HG02885 (cell line): Measurements from ENCODE around the gene NDUFAB1.
"Not testable (repeated sequence)": the region's sequence is repeated elsewhere in the genome, so short reads cannot be mapped to it uniquely, and the experiment has no call there.

Experiments used
- ATAC-seq: cut with Tn5 transposase; IDR thresholded peaks from one replicate; pipeline ENCODE4 v1.9.1; 2021; ENCODE audit warnings: mild to moderate bottlenecking; ENCODE audit not compliant: unreplicated experiment, poor library complexity

Gene NDUFAB1

DNA sequence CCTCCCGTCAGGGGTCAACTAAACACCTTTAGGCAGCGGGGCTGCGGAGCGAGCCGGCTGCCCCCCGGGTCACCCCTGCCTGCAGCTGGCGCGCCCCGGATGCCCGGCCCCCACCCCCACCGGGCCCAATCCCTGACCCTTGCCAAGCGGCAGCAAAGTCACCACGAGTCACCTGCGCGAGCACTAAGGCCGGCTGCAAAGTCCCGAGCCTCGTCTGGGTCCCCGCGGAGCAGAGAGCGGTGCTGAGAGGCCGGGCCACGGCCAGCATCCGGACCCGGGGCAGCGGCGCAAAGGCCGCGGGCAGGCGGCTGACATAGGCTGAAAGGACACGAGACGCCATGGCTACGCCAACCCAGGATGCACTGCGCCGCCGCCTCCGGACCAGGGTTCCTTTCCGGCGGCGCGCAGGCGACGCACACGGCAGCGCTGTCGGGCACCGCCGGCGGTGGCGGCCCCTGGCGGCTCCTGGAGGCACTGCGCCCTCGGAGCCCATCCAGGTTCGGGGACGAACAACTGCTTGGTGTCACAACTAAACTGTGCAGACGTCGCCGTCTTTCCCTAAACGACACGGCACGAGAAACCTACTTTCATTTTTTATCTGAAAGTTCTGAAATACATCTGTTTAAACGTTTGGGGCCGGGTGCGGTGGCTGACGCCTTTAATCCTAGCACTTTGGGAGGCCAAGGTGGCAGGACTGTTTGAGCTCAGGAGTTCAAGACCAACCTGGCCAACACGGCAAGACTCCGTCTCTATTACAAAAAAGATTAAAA lies at the start of gene NDUFAB1:
TSS of gene NDUFAB1 (minus strand) at position 366 of the 770 bp plus-strand sequence. CDS start at position 340, 26 bp downstream.
- peak; percentile 88 for ATAC-seq

GRCh38 chr16:23642246-23642774 lies 46.2 kb upstream of the NDUFAB1 start:
- no peak for ATAC-seq

GRCh38 chr16:23640931-23641765 lies 45.0 kb upstream of the NDUFAB1 start, which contains the start of the genes DCTN5 and PALB2:
TSS of gene DCTN5 (plus strand) at chr16:23641466. CDS start at chr16:23641543, 77 bp downstream.
TSS of gene PALB2 (minus strand) at chr16:23641310. CDS start at chr16:23641157, 153 bp downstream.
- ATAC-seq: peak; percentile 98

- no peak for ATAC-seq
Observed at GRCh38 chr16:23640615-23640930, 44.5 kb upstream of the NDUFAB1 start.

DNA sequence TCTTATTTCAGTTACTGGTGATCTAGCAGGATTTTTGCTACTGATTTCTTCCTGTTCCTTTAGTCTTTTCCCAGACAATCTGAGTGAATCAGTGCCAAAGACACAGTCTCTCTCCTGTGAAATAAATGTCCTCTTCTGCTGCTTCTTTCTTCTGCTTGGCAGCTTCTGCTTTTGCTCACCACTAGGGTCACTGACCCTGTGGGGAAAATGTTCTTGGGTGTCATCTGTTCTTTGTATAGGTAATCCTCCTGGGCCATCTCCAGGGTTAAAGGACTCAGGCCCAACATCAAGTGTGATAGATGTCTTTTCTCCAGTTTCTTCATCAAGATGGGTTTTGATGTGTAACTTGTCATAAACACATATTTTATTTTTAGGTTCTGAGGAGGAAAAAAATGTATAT lies 39.8 kb upstream of the NDUFAB1 start:
- no peak for ATAC-seq

DNA sequence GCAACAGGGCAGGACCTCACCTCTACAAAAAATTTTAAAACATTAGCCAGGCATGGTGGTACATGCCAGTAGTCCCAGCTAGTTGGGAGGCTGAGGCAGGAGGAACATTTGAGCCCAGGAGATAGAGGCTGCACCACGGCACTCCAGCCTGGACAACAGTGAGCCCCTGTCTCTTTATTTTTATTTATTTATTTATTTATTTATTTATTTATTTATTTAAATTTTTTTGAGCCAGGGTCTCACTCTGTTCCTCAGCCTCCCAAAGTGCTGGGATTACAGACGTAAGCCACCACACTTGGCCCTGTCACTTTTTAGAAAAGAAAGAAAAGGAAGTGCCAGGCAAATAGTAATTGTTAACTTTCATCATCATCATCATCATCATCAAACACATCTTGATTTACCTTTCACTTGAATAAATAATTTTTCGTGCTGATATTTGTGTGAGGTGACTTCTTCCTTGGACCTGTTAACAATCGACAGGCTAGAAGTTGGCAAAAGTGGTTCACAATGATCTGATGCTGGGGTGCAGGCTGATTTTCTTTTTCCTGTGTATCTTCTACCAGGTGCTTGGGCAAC lies 38.4 kb upstream of the NDUFAB1 start:
- ATAC-seq: no peak

- not testable (repeated sequence) for ATAC-seq
Observed at GRCh38 chr16:23631874-23632273, 35.8 kb upstream of the NDUFAB1 start.

- no peak for ATAC-seq
Observed at GRCh38 chr16:23629516-23629915, 33.4 kb upstream of the NDUFAB1 start.

DNA sequence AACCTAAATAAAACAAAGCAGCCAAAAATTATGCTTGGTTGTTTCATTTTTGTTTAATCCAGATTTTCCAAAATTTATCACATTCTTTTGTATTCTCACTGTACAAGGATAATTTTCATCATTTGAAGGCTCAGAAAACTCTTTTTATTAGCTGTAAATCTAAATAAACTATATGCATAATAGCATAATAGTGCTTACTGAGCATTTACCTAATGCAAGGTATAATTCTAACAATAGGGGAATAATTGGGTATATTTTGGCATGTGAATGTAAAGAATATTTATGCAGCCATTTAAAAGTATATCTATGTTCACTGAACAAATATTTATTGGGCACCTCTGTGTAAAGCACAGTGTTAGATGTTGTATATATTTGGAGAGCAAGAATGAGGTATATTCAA lies 28.0 kb upstream of the NDUFAB1 start:
- no peak for ATAC-seq

- no peak for ATAC-seq
Observed at GRCh38 chr16:23615805-23616204, 19.7 kb upstream of the NDUFAB1 start.

DNA sequence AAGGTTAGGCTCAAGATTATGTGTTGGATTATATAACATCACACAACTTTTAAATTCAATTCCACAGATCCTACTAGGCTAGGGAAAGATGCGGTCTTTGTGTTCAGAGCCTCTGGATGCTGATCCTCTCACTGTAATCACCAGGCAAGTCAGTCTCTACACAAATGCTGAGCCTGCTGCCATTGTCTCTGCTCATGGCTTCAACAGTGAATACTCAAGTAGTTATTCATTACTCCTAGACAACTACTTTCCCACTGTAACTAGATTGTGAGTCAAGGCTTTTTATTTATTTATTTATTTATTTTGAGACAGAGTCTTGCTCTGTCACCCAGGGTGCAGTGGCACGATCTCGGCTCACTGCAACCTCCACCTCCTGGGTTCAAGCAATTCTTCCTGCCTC lies 15.8 kb upstream of the NDUFAB1 start:
- no peak for ATAC-seq

- not testable (repeated sequence) for ATAC-seq
Observed at GRCh38 chr16:23610905-23611304, 14.8 kb upstream of the NDUFAB1 start.

- ATAC-seq: no peak
Observed at GRCh38 chr16:23609929-23610328, 13.8 kb upstream of the NDUFAB1 start.

DNA sequence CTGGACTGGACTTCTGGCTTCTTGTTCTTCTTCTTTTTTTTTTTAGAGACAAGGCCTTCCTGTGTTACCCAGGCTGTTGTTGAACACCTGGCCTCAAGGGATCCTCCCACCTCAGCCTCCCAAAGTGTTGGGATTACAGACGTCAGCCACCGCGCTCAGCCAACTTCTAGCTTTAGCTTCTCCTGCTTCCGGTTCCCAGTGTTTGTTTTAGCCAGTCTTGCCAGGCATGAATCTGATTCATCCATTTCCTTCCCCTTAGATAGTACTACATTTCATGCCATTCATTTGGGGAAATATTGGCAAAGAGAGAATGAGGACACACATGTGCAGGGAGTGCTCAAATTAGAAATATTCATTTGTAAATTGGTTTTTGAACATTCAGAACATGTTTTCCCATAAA lies 12.1 kb upstream of the NDUFAB1 start:
- ATAC-seq: no peak

DNA sequence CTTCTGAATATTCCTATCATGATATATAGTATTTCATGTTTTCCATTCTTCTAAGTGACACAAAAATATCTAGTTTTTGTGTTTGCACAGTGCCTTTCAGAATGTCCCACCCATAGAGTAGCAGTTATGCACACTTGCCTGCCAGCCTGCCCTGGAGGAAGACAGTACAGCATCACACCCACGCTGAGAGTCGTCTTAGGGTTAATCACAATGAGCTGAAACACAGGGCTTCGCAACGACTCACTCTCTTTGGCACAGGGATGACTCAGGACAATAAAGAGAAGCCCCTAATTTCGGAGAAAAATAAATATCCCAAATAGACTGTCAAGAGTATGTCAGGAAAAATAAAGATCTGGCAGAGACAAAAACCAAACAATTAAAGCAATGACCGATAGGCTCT lies 11.6 kb upstream of the NDUFAB1 start:
- no peak for ATAC-seq

GRCh38 chr16:23597003-23597756 lies 1.1 kb upstream of the NDUFAB1 start:
- ATAC-seq: no peak

DNA sequence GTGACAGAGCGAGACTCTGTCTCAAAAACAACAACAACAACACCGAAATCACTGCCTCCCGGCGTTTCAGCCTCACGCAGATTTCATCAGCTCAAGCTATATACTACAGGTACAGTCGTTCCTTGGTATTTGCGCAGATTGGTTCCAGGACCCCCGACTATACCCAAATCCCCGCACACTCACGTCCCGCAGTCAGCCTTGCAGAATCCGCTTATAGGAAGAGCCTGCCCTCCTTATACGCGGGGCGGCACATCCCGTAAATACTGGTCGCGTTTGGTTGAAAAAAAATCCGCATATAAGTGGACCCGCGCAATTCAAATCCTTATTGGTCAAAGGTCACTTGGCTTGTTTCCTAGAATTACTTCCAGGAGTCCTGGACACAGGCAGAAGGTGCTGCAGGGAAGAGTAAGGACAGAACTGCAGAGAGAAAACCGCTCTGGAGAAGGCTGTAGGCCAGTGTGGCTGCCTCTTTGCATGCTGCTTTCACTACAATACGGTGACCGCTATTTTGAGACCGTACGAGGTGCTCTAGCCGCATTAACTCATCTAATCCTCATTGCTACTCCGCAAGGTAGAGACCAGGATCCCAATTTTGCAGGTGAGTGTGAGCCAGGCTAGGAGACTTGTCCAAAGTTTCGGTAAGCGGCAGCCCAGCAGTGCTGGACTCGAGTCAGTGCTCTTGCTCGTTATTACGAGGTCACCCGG lies 718 bp downstream of the NDUFAB1 start:
- no peak for ATAC-seq

DNA sequence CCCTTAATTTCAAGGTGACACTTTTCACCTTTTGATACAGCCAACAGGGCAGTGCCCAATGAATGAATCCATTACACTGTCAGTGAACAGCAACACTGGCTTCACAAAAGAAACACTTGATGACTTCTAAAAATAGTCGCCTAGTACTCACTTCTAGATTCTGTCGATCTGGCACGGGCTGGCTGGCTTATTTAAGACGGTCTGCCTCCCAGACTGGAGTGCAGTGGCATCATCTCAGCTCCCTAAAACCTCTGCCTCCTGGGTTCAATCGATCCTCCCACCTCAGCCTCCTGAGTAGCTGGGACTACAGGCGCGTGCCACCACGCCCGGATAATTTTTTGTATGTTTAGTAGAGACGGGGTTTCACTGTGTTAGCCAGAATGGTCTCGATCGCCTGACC lies 1.9 kb downstream of the NDUFAB1 start:
- no peak for ATAC-seq

DNA sequence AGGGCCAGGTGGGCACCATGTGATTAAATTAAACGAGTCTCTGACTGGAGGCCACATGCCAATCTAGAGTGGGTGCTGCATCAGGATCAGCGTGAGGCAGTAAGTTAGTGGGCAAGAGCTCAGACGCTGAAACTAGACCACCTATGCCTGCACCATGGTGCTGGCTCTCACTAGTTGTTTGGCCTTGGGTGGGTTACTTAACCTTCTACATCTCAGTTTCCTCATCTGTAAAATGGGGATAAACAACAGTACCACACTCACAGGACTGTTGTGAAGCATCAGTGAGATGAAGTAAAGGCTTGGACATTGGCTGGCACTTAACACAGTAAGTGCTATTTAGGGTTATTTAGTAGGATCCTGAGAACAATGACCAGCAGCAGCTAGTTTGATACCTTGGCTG lies 5.9 kb downstream of the NDUFAB1 start:
- no peak for ATAC-seq

DNA sequence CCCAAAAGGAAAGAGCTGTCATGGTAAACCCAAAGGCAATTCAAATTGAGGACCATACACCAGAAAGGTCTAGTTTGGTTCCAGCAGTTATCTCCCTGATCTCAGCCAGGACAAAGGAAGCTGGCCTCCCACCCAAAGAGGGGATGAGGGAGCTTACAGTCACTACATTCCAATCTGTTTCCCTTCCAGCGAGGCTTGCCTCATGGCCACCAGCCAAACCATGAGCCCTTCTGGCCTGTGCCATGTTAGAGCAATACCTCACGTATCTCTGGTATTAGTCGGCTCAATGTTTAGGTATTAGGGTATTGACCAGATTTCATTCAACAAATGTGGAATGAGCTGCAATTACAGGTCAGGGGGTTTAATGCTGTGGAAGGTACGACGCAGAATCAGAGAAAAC lies 8.4 kb downstream of the NDUFAB1 start:
- ATAC-seq: no peak
